ENCODE data around the gene NAT10.

Gene NAT10

DNA sequence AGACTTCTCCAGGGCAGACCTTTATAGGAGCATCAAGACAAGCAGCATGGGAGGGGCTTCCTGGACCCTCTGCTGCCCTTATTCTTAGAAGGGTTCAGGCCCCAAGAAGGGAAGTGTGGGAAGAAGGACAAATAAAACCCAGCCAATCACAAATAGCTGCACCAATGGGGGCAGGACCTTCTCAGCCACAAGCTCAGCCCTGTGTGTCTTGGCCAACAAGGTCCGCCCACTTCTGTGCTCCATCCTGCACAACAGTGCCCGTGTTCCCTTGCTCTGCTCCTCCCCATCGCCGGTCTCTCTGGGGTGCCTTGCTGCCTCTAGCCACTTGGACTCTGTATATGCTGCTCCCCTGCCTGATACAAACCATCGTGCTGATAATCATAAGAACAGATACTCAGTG lies 86.1 kb downstream of the NAT10 start:
- H3F3A ChIP-seq (ENCODE audit: insufficient read depth) = no peaks in the 10 kb centered on the region
- H3K27me3 ChIP-seq (ENCODE audit: low read length) = no peaks in the 10 kb centered on the region
- H3K9me2 ChIP-seq (replicated peaks; ENCODE audit: insufficient read depth, low read length) = no peaks in the 10 kb centered on the region
- no peak overlapping the region for H3K27ac ChIP-seq (ENCODE audit: low read depth, low read length)
- H3K36me3 ChIP-seq (ENCODE audit: low read length) = no peaks in the 10 kb centered on the region
- no peak overlapping the region for H3K9ac ChIP-seq (ENCODE audit: low read length)
- H4K20me1 ChIP-seq (ENCODE audit: low read depth, low read length) = no peaks in the 10 kb centered on the region
- no peaks in the 10 kb centered on the region for H3K9me3 ChIP-seq (ENCODE audit: insufficient read depth, low read length)
- no peaks in the 10 kb centered on the region for H3K79me2 ChIP-seq (ENCODE audit: insufficient read depth, low read length)
- TF ChIP-seq EZH2phosphoT487 (conservative IDR thresholded peaks at IDR 0.05; ENCODE audit: low read length) = no peak
- TF ChIP-seq, protein P1, sequence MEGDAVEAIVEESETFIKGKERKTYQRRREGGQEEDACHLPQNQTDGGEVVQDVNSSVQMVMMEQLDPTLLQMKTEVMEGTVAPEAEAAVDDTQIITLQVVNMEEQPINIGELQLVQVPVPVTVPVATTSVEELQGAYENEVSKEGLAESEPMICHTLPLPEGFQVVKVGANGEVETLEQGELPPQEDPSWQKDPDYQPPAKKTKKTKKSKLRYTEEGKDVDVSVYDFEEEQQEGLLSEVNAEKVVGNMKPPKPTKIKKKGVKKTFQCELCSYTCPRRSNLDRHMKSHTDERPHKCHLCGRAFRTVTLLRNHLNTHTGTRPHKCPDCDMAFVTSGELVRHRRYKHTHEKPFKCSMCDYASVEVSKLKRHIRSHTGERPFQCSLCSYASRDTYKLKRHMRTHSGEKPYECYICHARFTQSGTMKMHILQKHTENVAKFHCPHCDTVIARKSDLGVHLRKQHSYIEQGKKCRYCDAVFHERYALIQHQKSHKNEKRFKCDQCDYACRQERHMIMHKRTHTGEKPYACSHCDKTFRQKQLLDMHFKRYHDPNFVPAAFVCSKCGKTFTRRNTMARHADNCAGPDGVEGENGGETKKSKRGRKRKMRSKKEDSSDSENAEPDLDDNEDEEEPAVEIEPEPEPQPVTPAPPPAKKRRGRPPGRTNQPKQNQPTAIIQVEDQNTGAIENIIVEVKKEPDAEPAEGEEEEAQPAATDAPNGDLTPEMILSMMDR (IDR thresholded peaks at IDR 0.05; ENCODE audit: insufficient read depth, low read length, poor library complexity, severe bottlenecking) = no peak
- no peak overlapping the region for H3K4me3 ChIP-seq (ENCODE audit: insufficient read depth, low read length, poor library complexity, severe bottlenecking)
- H3K4me2 ChIP-seq (ENCODE audit: low read depth, low read length, poor library complexity, severe bottlenecking) = no peak overlapping the region
- no peak overlapping the region for H2AFZ ChIP-seq (ENCODE audit: low read depth, low read length, severe bottlenecking)

GRCh38 chr11:34192481-34193401 lies 87.3 kb downstream of the NAT10 start:
- Histone ChIP-seq H3K27ac (ENCODE audit: low read depth, low read length) (no peak overlapping the region), H3F3A (ENCODE audit: insufficient read depth) (no peaks in the 10 kb centered on the region), H3K79me2 (ENCODE audit: insufficient read depth, low read length) (no peaks in the 10 kb centered on the region), H3K9ac (ENCODE audit: low read length) (no peak overlapping the region), H3K9me3 (ENCODE audit: insufficient read depth, low read length) (no peaks in the 10 kb centered on the region), H3K4me2 (ENCODE audit: low read depth, low read length, poor library complexity, severe bottlenecking) (no peak overlapping the region), H3K36me3 (ENCODE audit: low read length) (no peaks in the 10 kb centered on the region), H4K20me1 (ENCODE audit: low read depth, low read length) (no peaks in the 10 kb centered on the region), H2AFZ (ENCODE audit: low read depth, low read length, severe bottlenecking) (no peak overlapping the region), H3K9me2 (replicated peaks; ENCODE audit: insufficient read depth, low read length) (no peaks in the 10 kb centered on the region), H3K4me3 (ENCODE audit: insufficient read depth, low read length, poor library complexity, severe bottlenecking) (no peak overlapping the region), H3K27me3 (ENCODE audit: low read length) (no peaks in the 10 kb centered on the region)
- TF ChIP-seq, protein P1 (IDR thresholded peaks at IDR 0.05; ENCODE audit: insufficient read depth, low read length, poor library complexity, severe bottlenecking) = no peak
- no peak for TF ChIP-seq EZH2phosphoT487 (conservative IDR thresholded peaks at IDR 0.05; ENCODE audit: low read length)

- Histone ChIP-seq H4K20me1 (ENCODE audit: low read depth, low read length) (no peaks in the 10 kb centered on the region), H3F3A (ENCODE audit: insufficient read depth) (no peaks in the 10 kb centered on the region), H3K36me3 (ENCODE audit: low read length) (no peaks in the 10 kb centered on the region), H3K27ac (ENCODE audit: low read depth, low read length) (no peak overlapping the region), H3K4me3 (ENCODE audit: insufficient read depth, low read length, poor library complexity, severe bottlenecking) (no peak overlapping the region), H3K4me2 (ENCODE audit: low read depth, low read length, poor library complexity, severe bottlenecking) (no peak overlapping the region), H3K27me3 (ENCODE audit: low read length) (no peaks in the 10 kb centered on the region), H3K9ac (ENCODE audit: low read length) (no peak overlapping the region), H3K79me2 (ENCODE audit: insufficient read depth, low read length) (no peaks in the 10 kb centered on the region), H2AFZ (ENCODE audit: low read depth, low read length, severe bottlenecking) (no peak overlapping the region), H3K9me2 (replicated peaks; ENCODE audit: insufficient read depth, low read length) (no peaks in the 10 kb centered on the region), H3K9me3 (ENCODE audit: insufficient read depth, low read length) (no peaks in the 10 kb centered on the region)
- no peak for TF ChIP-seq EZH2phosphoT487 (conservative IDR thresholded peaks at IDR 0.05; ENCODE audit: low read length)
- TF ChIP-seq, protein P1 (IDR thresholded peaks at IDR 0.05; ENCODE audit: insufficient read depth, low read length, poor library complexity, severe bottlenecking) = no peak
Observed at GRCh38 chr11:34194576-34195335, 89.3 kb downstream of the NAT10 start.
